Caki2 (cell line): ENCODE data around the gene ACADL. TPM values are rescaled to one million over a fixed set of nuclear protein-coding genes. Genes with fewer than 3 reads are reported as not detected.
"Not testable (repeated sequence)": the region's sequence is repeated elsewhere in the genome, so short reads cannot be mapped to it uniquely, and the experiment has no call there.

Experiments
- DNase-seq: peaks from one replicate; pipeline ENCODE4 v3.0.0-alpha.2; 2015; ENCODE audit warnings: low read depth
- in situ Hi-C: cut with HindIII; loops from 2 replicates; pipeline ENCODE4 v1.10.0; 2016; ENCODE audit warnings: low sequenced_read_pairs, low pct_unique_long_range_greater_than_20kb, mixed read lengths
- total RNA-seq: library from RNA; depleted of rRNA; stranded (reverse); fragments of >200 nt; shearing (Covaris generic); gene quantifications from 2 replicates; pipeline ENCODE4 v1.2.3, GENCODE V29; 2014; ENCODE audit warnings: low replicate concordance; rRNA removed

ACADL gene
- total RNA-seq, 1 experiment from 2014 or later: not detected

- in situ Hi-C loops: no loop called here
Observed at GRCh38 chr2:210177769-210178168, 47.5 kb downstream of the ACADL start.

GRCh38 chr2:210177115-210177514 is 48.1 kb downstream of the ACADL start:
- in situ Hi-C loops, DNase-seq: not testable (repeated sequence)

More at GRCh38 chr2:210177769-210178168, 47.5 kb downstream of the ACADL start:
- DNase-seq: no peak

GRCh38 chr2:210174086-210174485 is 51.2 kb downstream of the ACADL start:
- in situ Hi-C loops: no loop called here
- no peak for DNase-seq

- in situ Hi-C loops: no loop called here
- no peak for DNase-seq
Observed at GRCh38 chr2:210172219-210172575, 53.0 kb downstream of the ACADL start.

GRCh38 chr2:210171309-210172218 is 53.7 kb downstream of the ACADL start, which contains the start of gene KANSL1L:
Gene KANSL1L, minus strand, starts transcription at chr2:210171409. Its CDS starts 16,827 bp downstream, at chr2:210154582.
- peak; percentile 90 for DNase-seq
- in situ Hi-C loops: no loop called here

- in situ Hi-C loops: no loop called here
- DNase-seq: peak; percentile 91
Observed at GRCh38 chr2:210170446-210171303, 54.6 kb downstream of the ACADL start.

- in situ Hi-C loops: no loop called here
- DNase-seq: no peak
Observed at GRCh38 chr2:210170196-210170445, 55.1 kb downstream of the ACADL start.

- no peak for DNase-seq
- in situ Hi-C loops: no loop called here
Observed at GRCh38 chr2:210169516-210170195, 55.6 kb downstream of the ACADL start.

GRCh38 chr2:210167227-210167626 is 58.0 kb downstream of the ACADL start:
- in situ Hi-C loops: no loop called here
- DNase-seq: no peak

GRCh38 chr2:210162466-210163124 is 62.7 kb downstream of the ACADL start:
- in situ Hi-C loops: no loop called here
- peak; percentile 48 for DNase-seq

- in situ Hi-C loops: no loop called here
- no peak for DNase-seq
Observed at GRCh38 chr2:210159059-210159458, 66.2 kb downstream of the ACADL start.

GRCh38 chr2:210158236-210158635 is 67.0 kb downstream of the ACADL start:
- DNase-seq: no peak
- in situ Hi-C loops: no loop called here

- DNase-seq: peak; percentile 49
- in situ Hi-C loops: no loop called here
Observed at GRCh38 chr2:210157526-210157925, 67.7 kb downstream of the ACADL start.

- no peak for DNase-seq
- in situ Hi-C loops: no loop called here
Observed at GRCh38 chr2:210147614-210148013, 77.6 kb downstream of the ACADL start.

Other genes with a start within 250 kb of the ACADL start
- 17.9 and 21.8 TPM in 2 replicates for gene RPE, start 222.8 kb downstream of the ACADL start, total RNA-seq
- gene KANSL1L, start 54.0 kb downstream of the ACADL start, total RNA-seq: 14.5 and 18.6 TPM in 2 replicates
- gene MYL1, start 89.7 kb upstream of the ACADL start, total RNA-seq: not detected in 2 replicates